ENCODE data around the gene GJC3. TPM values are rescaled to one million over a fixed set of nuclear protein-coding genes. Genes with fewer than 3 reads are reported as not detected.

GJC3 gene
- total RNA-seq, 3 donors from 2014 or later (not counting 1 experiment from before 2014, with no cell fraction given) = not detected

DNA sequence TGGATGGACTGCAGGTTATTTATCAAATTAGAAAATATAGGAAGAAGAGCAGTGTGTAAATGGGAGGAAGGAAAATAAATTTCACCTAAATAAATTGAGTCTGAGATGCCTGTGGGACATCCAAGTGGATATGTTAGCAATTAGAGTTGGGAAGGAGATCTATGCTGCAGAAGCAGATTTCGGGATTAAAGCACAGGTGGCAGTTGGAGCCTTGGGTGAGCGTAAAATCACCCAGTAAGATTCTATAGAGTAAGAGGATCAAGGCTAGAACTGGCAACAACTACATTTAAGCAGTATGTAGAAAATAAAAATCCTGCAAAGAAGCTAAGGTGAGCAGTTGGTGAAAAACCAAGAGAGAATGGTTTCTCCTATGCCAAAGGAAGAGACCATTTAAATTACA is 18.4 kb downstream of the GJC3 start:
- H3K36me3 ChIP-seq (ENCODE audit: control insufficient read depth, insufficient read depth, low read length) = peaks cover 32% of the 10 kb centered on the region
- no peak overlapping the region for H3K27ac ChIP-seq (ENCODE audit: low read length)
- TF ChIP-seq, protein P1, sequence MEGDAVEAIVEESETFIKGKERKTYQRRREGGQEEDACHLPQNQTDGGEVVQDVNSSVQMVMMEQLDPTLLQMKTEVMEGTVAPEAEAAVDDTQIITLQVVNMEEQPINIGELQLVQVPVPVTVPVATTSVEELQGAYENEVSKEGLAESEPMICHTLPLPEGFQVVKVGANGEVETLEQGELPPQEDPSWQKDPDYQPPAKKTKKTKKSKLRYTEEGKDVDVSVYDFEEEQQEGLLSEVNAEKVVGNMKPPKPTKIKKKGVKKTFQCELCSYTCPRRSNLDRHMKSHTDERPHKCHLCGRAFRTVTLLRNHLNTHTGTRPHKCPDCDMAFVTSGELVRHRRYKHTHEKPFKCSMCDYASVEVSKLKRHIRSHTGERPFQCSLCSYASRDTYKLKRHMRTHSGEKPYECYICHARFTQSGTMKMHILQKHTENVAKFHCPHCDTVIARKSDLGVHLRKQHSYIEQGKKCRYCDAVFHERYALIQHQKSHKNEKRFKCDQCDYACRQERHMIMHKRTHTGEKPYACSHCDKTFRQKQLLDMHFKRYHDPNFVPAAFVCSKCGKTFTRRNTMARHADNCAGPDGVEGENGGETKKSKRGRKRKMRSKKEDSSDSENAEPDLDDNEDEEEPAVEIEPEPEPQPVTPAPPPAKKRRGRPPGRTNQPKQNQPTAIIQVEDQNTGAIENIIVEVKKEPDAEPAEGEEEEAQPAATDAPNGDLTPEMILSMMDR (IDR thresholded peaks at IDR 0.05) = no peak
- no peaks in the 10 kb centered on the region for H3K9me3 ChIP-seq (ENCODE audit: control insufficient read depth, insufficient read depth, low read length)
- intact Hi-C loops (cut with micrococcal nuclease) = loop anchor here (10.0 kb wide), 1 partner anchor 144 kb away; no protein-coding TSS in a partner anchor
- H3K9me3 Mint-ChIP-seq = no peaks in the 10 kb centered on the region
- no peak overlapping the region for H3K4me3 Mint-ChIP-seq
- H3K4me3 ChIP-seq (ENCODE audit: low read length) = no peak overlapping the region
- H3K27me3 Mint-ChIP-seq (ENCODE audit: low read depth in 2 of 2) = no peaks in the 10 kb centered on the region
- H3K27me3 ChIP-seq (ENCODE audit: control insufficient read depth, insufficient read depth, low read length) = no peaks in the 10 kb centered on the region
- H3K4me1 Mint-ChIP-seq = peaks cover 39 to 49% of the 10 kb centered on the region in 2 donors
- 100% methylated on average over 2 of the region's 2 CpGs for WGBS (ENCODE audit: insufficient coverage)
- peaks cover 16% of the 10 kb centered on the region for H3K36me3 Mint-ChIP-seq
- H3K4me1 ChIP-seq (ENCODE audit: control insufficient read depth, insufficient read depth, low read length) = no peaks in the 10 kb centered on the region
- no peak for ATAC-seq
- H3K27ac Mint-ChIP-seq = peak overlapping the region in 1 of 2 donors; percentile 4
- no peak for DNase-seq

DNA sequence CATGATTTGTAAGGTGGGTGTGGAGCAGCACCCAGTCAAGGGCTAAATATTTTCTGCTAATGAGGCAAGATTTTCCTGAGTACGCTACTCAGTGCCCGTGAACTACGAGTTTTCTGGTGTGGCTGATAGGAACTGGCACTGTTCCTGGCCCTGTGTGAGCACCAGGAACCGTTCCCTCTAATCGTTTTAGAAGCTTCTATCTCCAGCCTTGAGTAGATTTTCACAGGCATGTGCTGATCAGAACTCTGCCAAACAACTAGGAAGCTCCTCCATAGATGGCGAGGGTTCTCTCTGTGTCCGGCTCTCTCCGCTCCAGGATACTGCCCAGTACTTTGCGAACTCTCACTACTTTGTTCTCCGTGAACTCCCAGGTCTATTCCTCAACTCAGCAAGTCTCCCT is 27.8 kb downstream of the GJC3 start:
- Mint-ChIP-seq H3K36me3 (peaks cover 33% of the 10 kb centered on the region), H3K27me3 (ENCODE audit: low read depth in 2 of 2) (no peaks in the 10 kb centered on the region), H3K4me1 (peaks cover 16 to 26% of the 10 kb centered on the region in 2 donors), H3K4me3 (no peak overlapping the region), H3K27ac (no peak overlapping the region), H3K9me3 (no peaks in the 10 kb centered on the region)
- Histone ChIP-seq H3K36me3 (ENCODE audit: control insufficient read depth, insufficient read depth, low read length) (peaks cover 63% of the 10 kb centered on the region), H3K27me3 (ENCODE audit: control insufficient read depth, insufficient read depth, low read length) (no peaks in the 10 kb centered on the region), H3K27ac (ENCODE audit: low read length) (no peak overlapping the region), H3K4me1 (ENCODE audit: control insufficient read depth, insufficient read depth, low read length) (peaks cover 5% of the 10 kb centered on the region), H3K4me3 (ENCODE audit: low read length) (no peak overlapping the region), H3K9me3 (ENCODE audit: control insufficient read depth, insufficient read depth, low read length) (no peaks in the 10 kb centered on the region)
- ATAC-seq = no peak
- intact Hi-C loops (cut with micrococcal nuclease) = no loop called here
- TF ChIP-seq, protein P1 (IDR thresholded peaks at IDR 0.05) = no peak
- 98% methylated on average over 10 of the region's 10 CpGs for WGBS (ENCODE audit: insufficient coverage)
- no peak for DNase-seq

DNA sequence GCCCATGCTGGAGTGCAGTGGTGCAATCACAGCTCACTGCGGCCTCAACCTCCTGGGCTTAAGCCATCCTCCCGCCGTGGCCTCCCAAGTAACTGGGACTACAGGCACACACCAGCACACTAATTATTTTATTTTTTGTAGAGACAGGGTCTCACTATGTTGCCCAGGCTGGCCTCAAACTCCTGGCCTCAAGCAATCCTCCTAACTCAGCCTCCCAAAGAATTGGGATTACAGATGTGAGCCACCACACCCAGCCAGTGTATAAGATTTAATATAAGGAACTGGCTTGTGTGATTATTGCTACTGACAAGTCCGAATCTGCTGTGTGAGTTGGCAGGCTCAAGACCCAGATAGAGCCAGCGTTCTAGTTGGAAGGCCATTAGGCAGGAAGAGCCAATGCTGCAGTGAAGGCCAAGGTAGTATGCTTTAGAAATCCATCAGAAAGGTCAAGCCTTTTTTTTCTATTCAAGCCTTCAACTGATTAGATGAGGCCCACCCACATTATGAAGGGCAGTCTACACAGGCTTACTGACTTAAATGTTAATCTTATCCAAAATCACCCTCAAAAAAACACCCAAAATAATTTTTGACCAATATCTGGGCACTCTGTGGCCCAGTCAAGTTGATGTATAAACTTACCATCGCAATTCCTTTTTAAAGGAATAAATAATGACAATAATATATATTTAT is 29.4 kb downstream of the GJC3 start:
- peak overlapping the region in 1 of 2 donors; percentile 19 for H3K27ac Mint-ChIP-seq
- H3K9me3 Mint-ChIP-seq = no peaks in the 10 kb centered on the region
- DNase-seq = no peak
- Histone ChIP-seq H3K4me1 (ENCODE audit: control insufficient read depth, insufficient read depth, low read length) (peaks cover 5% of the 10 kb centered on the region), H3K27me3 (ENCODE audit: control insufficient read depth, insufficient read depth, low read length) (no peaks in the 10 kb centered on the region), H3K27ac (ENCODE audit: low read length) (no peak overlapping the region), H3K9me3 (ENCODE audit: control insufficient read depth, insufficient read depth, low read length) (no peaks in the 10 kb centered on the region), H3K4me3 (ENCODE audit: low read length) (no peak overlapping the region), H3K36me3 (ENCODE audit: control insufficient read depth, insufficient read depth, low read length) (peaks cover 51% of the 10 kb centered on the region)
- ATAC-seq = no peak
- intact Hi-C loops (cut with micrococcal nuclease) = no loop called here
- H3K4me3 Mint-ChIP-seq = no peak overlapping the region
- peaks cover 22 to 26% of the 10 kb centered on the region in 2 donors for H3K4me1 Mint-ChIP-seq
- TF ChIP-seq, protein P1 (IDR thresholded peaks at IDR 0.05) = no peak
- H3K36me3 Mint-ChIP-seq = peaks cover 33% of the 10 kb centered on the region
- H3K27me3 Mint-ChIP-seq (ENCODE audit: low read depth in 2 of 2) = no peaks in the 10 kb centered on the region
- WGBS (ENCODE audit: insufficient coverage) = over 99% methylated on average over 5 of the region's 6 CpGs

DNA sequence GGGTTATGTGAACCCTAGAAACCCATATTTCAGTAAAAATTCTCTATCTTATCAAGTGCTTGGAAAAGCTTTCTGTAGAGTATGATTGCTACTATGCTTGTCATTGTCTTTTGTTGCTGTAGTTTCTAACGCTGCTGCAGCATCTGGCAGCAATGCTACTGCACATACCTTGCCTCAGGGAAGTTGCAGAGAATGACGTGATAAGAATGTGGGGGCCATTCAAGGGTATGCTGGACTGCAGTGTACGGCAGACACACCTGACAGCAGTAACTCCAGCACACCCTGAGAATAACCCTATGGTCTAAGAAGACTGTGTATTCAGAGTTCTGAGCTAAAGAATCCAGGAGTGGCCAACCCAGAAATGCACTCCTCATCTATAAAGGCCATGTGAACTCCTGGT is 30.6 kb downstream of the GJC3 start:
- no peaks in the 10 kb centered on the region for H3K9me3 Mint-ChIP-seq
- WGBS (ENCODE audit: insufficient coverage) = 95% methylated on average over 3 of the region's 3 CpGs
- intact Hi-C loops (cut with micrococcal nuclease) = no loop called here

More for the DNA sequence above, 30.6 kb downstream of the GJC3 start:
- no peaks in the 10 kb centered on the region for H3K27me3 Mint-ChIP-seq (ENCODE audit: low read depth in 2 of 2)
- no peak overlapping the region for H3K4me3 ChIP-seq (ENCODE audit: low read length)
- no peaks in the 10 kb centered on the region for H3K27me3 ChIP-seq (ENCODE audit: control insufficient read depth, insufficient read depth, low read length)
- H3K4me3 Mint-ChIP-seq = no peak overlapping the region
- TF ChIP-seq, protein P1 (IDR thresholded peaks at IDR 0.05) = no peak
- peaks cover 41% of the 10 kb centered on the region for H3K36me3 ChIP-seq (ENCODE audit: control insufficient read depth, insufficient read depth, low read length)
- no peaks in the 10 kb centered on the region for H3K9me3 ChIP-seq (ENCODE audit: control insufficient read depth, insufficient read depth, low read length)
- H3K27ac Mint-ChIP-seq = no peak overlapping the region
- DNase-seq = no peak
- peaks cover 29% of the 10 kb centered on the region for H3K36me3 Mint-ChIP-seq
- ATAC-seq = no peak
- peaks cover 5% of the 10 kb centered on the region for H3K4me1 ChIP-seq (ENCODE audit: control insufficient read depth, insufficient read depth, low read length)
- peaks cover 20 to 22% of the 10 kb centered on the region in 2 donors for H3K4me1 Mint-ChIP-seq
- H3K27ac ChIP-seq (ENCODE audit: low read length) = no peak overlapping the region

All from natural killer cell (primary cell).